ENCODE measurements around the gene SLC25A4.

Gene SLC25A4

DNA sequence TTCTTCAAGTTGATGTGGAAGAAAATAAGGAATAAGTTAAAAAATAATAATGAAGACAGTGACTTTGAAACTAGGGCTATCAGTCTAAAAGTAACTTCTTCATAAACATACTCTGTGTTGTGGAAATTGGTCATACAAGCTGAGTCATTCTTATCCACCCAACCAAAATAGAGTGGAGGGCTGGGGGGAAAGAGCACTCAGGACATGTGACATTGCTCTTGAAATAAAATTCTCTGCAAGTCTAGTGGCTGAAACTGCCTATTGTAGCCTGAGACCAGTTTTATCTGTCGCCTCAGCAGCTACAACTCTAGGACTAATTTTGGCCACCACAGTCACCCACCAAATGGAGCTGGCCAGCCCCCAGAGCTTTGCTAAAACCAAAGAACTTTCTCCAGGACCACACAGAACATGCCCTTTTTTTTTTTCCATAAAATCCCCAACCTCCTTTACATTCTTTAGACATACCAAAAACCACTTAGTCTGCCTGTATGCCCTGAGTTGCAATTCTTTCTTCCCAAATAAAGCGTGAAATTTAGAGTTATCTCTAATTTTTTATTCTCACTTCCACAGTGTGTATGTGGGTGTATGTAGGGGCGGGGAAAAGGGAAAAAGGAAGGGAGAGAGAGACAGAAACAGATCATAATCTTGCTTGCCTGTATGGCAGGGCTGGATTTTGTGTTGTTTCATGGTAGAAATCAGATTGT, 23.0 kb upstream of the SLC25A4 start:
- TF ChIP-seq, protein P1, sequence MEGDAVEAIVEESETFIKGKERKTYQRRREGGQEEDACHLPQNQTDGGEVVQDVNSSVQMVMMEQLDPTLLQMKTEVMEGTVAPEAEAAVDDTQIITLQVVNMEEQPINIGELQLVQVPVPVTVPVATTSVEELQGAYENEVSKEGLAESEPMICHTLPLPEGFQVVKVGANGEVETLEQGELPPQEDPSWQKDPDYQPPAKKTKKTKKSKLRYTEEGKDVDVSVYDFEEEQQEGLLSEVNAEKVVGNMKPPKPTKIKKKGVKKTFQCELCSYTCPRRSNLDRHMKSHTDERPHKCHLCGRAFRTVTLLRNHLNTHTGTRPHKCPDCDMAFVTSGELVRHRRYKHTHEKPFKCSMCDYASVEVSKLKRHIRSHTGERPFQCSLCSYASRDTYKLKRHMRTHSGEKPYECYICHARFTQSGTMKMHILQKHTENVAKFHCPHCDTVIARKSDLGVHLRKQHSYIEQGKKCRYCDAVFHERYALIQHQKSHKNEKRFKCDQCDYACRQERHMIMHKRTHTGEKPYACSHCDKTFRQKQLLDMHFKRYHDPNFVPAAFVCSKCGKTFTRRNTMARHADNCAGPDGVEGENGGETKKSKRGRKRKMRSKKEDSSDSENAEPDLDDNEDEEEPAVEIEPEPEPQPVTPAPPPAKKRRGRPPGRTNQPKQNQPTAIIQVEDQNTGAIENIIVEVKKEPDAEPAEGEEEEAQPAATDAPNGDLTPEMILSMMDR (IDR thresholded peaks at IDR 0.05; ENCODE audit: low read depth, low read length, missing control alignments) = no peak
- DNase-seq (ENCODE audit: low read depth) = no peak
- no peak overlapping the region for H3K4me3 ChIP-seq (ENCODE audit: low read depth, low read length)

DNA sequence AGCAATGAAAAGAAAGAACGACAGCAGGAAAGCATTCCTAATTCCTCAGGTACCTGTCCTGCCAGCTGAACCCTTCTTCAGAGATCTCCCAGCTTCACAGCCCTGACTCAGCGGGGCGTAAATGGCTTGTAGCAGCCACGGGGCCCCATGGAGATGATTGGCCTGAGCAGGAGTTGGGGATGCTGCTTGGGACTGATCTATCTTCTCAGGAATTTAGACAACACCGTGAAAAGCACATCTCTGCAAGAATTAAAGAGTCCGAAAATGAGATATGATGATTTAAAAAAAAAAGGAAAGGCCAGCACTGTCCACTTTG, 22.5 kb upstream of the SLC25A4 start:
- no peak overlapping the region for H3K4me3 ChIP-seq (ENCODE audit: low read depth, low read length)
- no peak for DNase-seq (ENCODE audit: low read depth)
- TF ChIP-seq, protein P1 (IDR thresholded peaks at IDR 0.05; ENCODE audit: low read depth, low read length, missing control alignments) = no peak

DNA sequence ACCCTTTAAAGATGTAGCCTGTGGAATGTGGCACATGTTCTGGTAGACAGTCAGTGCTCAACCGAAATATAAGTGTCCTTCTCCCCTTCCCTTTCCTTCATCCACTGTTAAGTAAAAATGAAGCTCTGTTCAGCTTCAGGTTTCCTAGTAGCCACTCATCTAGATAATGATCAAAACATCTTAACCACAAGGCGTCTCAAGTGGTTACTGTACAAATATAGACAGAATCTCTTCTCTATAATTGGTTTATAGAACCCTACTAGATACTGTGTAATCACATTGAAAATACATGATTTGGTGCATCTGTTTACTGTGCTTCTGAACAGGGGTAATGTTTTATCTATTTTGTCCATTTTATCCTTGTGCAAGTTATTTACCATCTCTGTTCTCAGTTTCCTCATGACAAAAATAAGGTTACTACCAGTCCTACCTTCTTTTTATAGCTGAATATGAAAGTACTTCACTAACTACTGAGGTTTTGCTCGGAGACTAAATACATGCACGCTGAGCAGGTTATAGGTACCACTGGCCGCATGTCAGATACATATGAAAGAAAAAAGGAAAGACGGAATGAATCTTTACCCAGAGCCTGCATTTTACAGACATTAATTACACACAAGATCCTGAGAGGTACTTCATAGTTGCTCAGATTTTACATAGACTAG, 20.3 kb upstream of the SLC25A4 start:
- TF ChIP-seq, protein P1 (IDR thresholded peaks at IDR 0.05; ENCODE audit: low read depth, low read length, missing control alignments) = no peak
- DNase-seq (ENCODE audit: low read depth) = no peak
- no peak overlapping the region; the same call in 1 of the 2 replicates for H3K4me3 ChIP-seq (ENCODE audit: low read depth, low read length)

DNA sequence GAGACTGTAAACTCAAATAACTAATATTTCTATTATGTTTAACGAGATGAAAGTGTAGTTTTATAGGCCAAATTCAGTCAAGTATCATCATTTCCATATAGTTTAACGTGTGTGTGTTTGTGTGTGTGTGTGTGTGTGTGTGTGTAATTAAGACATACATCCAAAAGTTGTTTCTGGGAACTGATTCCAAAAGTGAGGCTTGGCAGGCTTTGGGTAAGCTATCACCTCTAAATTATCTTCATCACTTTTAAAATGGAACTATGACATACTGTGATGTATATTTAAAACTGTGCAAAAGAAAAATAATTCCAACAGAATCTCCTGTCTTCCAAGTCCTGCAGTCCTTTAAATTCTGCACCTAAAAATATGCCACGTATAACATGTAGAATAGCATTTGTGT, 19.1 kb upstream of the SLC25A4 start:
- TF ChIP-seq, protein P1 (IDR thresholded peaks at IDR 0.05; ENCODE audit: low read depth, low read length, missing control alignments) = no peak
- DNase-seq (ENCODE audit: low read depth) = no peak
- no peak overlapping the region for H3K4me3 ChIP-seq (ENCODE audit: low read depth, low read length)

DNA sequence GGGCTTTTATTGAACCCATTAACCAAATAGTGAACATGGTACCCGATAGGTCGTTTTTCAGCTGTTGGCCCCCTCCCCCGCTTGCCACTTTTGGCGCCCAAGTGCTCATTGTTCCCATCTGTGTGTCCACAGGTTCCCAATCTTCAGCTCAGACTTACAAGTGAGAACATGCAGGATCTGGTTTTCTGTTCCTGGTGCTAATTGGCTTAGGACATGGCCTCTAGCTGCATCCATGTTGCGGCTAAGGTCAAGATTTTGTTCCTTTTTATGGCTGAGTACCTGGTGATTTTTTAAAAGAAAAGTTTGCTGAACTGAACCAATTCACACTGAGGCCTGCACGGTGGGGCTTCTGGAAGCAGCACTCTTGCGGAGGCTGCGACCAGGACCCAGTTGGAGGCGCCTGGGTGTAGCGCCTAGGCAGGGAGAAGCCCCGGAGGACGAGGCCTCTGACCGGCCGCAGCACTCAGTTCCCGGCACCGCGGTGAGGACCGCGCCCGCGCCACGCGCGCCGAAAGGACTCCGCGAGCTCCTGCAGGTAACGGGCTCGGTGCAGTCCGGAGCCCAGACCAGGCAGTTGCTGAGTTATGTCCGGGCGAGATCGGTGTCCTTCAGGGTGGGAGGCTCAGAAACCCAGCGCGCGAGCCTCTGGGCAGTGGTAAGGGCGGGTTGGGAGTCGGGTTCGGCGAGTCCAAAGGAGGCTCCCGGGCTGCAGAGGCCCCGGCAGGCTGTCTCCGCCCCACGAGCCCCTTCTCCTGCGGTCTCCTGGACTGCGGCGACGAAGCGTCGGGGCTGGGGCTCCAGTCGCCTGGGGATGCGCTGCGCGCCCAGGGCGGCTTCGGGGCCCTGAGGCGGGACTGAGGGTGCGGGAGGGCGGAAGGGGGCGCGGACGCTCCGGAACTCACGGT, 15.8 kb upstream of the SLC25A4 start:
- peak overlapping the region; percentile 57 for H3K4me3 ChIP-seq (ENCODE audit: low read depth, low read length)
- TF ChIP-seq, protein P1 (IDR thresholded peaks at IDR 0.05; ENCODE audit: low read depth, low read length, missing control alignments) = no peak
- DNase-seq (ENCODE audit: low read depth) = no peak

DNA sequence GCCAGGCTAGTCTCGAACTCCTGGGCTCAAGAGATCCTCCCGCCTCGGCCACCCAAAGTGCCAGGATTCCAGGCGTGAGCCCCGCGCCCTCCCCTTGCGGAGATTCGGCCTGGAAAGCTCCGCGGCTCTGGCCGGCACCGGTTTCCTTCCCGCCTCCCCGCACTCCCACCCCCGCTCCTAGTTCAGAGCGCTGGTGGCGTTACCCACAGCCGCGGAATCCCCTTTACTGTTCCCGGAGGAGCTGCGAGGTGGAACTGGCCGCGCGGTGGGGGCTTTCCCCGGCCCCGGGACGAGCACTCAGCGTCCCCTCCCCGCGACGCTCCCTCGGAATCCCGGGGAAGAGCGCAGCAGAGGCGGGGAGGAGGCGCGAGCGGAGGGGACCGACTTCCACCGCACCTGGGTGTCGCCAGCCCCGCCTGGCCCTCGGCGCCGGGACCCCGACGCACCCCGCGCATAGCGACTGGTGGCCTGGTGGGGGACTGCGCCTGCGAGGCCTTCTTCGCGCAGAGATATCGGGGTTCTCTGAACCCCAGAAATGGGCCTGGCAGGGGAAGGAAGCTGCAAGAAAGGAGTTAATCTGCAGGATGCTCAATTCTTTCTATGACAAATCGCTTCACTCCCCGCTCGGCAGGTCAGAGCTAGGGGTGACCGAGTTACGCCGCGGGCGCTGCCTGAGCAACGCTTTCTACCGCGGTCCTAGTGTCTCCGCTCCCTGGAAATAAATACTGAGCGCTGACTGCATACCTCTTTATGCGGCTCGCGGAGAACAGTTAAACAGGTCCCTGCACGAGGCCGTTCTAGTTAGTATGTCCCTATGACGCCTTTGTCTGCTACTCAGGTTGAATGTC, 14.6 kb upstream of the SLC25A4 start:
- peak overlapping the region; percentile 57 for H3K4me3 ChIP-seq (ENCODE audit: low read depth, low read length)
- DNase-seq (ENCODE audit: low read depth) = no peak

More for the DNA sequence above, 14.6 kb upstream of the SLC25A4 start:
- TF ChIP-seq, protein P1 (IDR thresholded peaks at IDR 0.05; ENCODE audit: low read depth, low read length, missing control alignments) = peak; percentile 24
